Panc1 (cell line): ENCODE data around the gene ZHX3. TPM values are rescaled to one million over a fixed set of nuclear protein-coding genes. Genes with fewer than 3 reads are reported as not detected.

Experiments used
- ATAC-seq: fragments of 200-7000 bp; cut with Tn5 transposase; 2 replicates; pipeline ENCODE4 v1.9.1; 2020; ENCODE audit warnings: mild to moderate bottlenecking, moderate library complexity
- BruUV-seq: library from RNA; stranded (reverse); fragments of 400-500 nt; replicated peaks from 2 replicates; lab custom pipeline; 2021; lab: Mats Ljungman, UMichigan
- CTCF ChIA-PET: fragments of 300-600 bp; sonication (Branson Sonifier 250); formaldehyde crosslinking; loops from one replicate; lab custom pipeline; 2022; ENCODE audit warnings: antibody characterized with exemption; lab: Charles Lee
- POLR2A ChIA-PET: fragments of 300-600 bp; sonication (Branson Sonifier 250); formaldehyde crosslinking; loops from one replicate; lab custom pipeline; 2022; ENCODE audit warnings: antibody characterized with exemption; lab: Charles Lee
- DNase-seq: peaks from one replicate; pipeline ENCODE4 v3.0.0-alpha.2; 2010; ENCODE audit warnings: low read depth, low spot score
- H3K27ac ChIP-seq: 2 replicates; pipeline ENCODE4 v1.5.1; 2011; ENCODE audit warnings: mild to moderate bottlenecking, low read length, inconsistent platforms
- H3K27me3 ChIP-seq: fragments of 200-500 bp; sonication (Bioruptor generic); 2 replicates; pipeline ENCODE4 v1.6.0; 2014; ENCODE audit warnings: low read length, inconsistent platforms; ENCODE audit not compliant: control insufficient read depth, insufficient read depth
- H3K36me3 ChIP-seq: fragments of 200-500 bp; sonication (Bioruptor generic); 2 replicates; pipeline ENCODE4 v1.5.1; 2014; ENCODE audit warnings: inconsistent platforms, mild to moderate bottlenecking, low read length, moderate library complexity; ENCODE audit not compliant: control insufficient read depth, insufficient read depth
- H3K4me1 ChIP-seq: 2 replicates; pipeline ENCODE4 v1.5.1; 2011; ENCODE audit warnings: inconsistent platforms, mild to moderate bottlenecking, low read length, moderate library complexity; ENCODE audit not compliant: control insufficient read depth, insufficient read depth
- H3K4me3 ChIP-seq, 2 experiments: 2 replicates each; pipeline ENCODE4 v1.5.1; 2011 to 2012; ENCODE audit warnings: low read depth in 2 of 2, low read length in 2 of 2, mild to moderate bottlenecking in 2 of 2, inconsistent platforms in 1 of 2, moderate library complexity in 1 of 2
- H3K9me3 ChIP-seq: fragments of 200-500 bp; sonication (Bioruptor generic); 2 replicates; pipeline ENCODE4 v1.5.1; 2014; ENCODE audit warnings: low read depth, mild to moderate bottlenecking, inconsistent platforms, low read length, moderate library complexity; ENCODE audit not compliant: control insufficient read depth, insufficient read depth
- POLR2AphosphoS5 ChIP-seq: IDR thresholded peaks from 2 replicates; pipeline ENCODE4 v1.6.1; 2012; ENCODE audit warnings: mild to moderate bottlenecking, low read depth, low read length, moderate library complexity
- SIN3A ChIP-seq: IDR thresholded peaks from 2 replicates; pipeline ENCODE4 v1.6.1; 2012; ENCODE audit warnings: low read depth, mild to moderate bottlenecking, low read length, moderate library complexity, borderline replicate concordance; ENCODE audit not compliant: insufficient read depth
- TCF7L2 ChIP-seq: IDR thresholded peaks from 2 replicates; pipeline ENCODE4 v1.6.1; 2011; ENCODE audit warnings: mild to moderate bottlenecking, low read depth, low read length, inconsistent platforms
- in situ Hi-C: cut with HindIII; loops from 2 replicates; pipeline ENCODE4 v1.10.0; 2016; ENCODE audit warnings: low sequenced_read_pairs, low pct_unique_long_range_greater_than_20kb
- intact Hi-C: fragments of 100-400 bp; cut with micrococcal nuclease; formaldehyde crosslinking; loops from one replicate; pipeline ENCODE4 v1.10.0; 2022; ENCODE audit not compliant: unreplicated experiment
- total RNA-seq: library from RNA; stranded (reverse); gene quantifications from one replicate; pipeline ENCODE4 v1.2.1, GENCODE V29; 2021; ENCODE audit not compliant: unreplicated experiment
- TF ChIP-seq, protein P1 (sequence below): fragments of 450-650 bp; IDR thresholded peaks from 2 replicates; pipeline ENCODE4 v1.5.1; 2017; ENCODE audit warnings: mild to moderate bottlenecking
- TF ChIP-seq, protein P2 (sequence below), 2 experiments: IDR thresholded peaks; 2 replicates each; pipeline ENCODE4 v1.6.1; 2011 to 2012; ENCODE audit warnings: low read depth in 2 of 2, control low read depth in 1 of 2, low read length in 1 of 2, mild to moderate bottlenecking in 1 of 2, moderate library complexity in 1 of 2; ENCODE audit not compliant: insufficient read depth in 1 of 2

ZHX3 gene
- total RNA-seq, 1 experiment from 2014 or later: 19.8 TPM

DNA sequence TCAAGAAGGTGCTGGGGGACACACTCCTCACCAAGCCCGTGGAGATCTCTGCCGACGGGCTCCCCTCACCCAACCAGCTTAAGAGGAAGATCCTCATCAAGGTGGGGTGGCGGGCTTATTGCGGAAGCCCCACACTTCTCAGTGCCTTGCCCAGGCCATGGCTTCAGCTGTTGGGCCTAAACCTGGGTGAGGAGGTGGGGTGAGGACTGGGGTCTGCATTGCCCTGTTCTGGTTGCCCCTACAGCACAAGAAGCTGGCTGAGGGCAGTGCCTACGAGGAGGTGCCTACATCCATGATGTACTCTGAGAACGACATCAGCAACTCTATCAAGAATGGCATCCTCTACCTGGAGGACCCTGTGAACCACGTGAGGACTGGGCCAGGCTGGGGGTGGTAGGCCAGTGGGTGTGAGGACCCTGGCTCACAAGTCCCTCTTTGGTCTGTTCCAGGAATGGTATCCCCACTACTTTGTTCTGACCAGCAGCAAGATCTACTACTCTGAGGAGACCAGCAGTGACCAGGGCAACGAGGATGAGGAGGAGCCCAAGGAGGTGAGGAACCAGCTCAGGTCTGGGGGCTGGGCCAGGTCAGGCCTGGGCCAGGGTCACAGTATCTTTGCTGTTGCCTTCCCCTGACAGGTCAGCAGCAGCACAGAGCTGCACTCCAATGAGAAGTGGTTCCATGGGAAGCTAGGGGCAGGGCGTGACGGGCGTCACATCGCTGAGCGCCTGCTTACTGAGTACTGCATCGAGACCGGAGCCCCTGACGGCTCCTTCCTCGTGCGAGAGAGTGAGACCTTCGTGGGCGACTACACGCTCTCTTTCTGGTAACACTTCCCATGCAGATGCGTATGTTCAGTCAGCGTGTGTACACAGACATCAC lies 152.3 kb downstream of the ZHX3 start:
- Histone ChIP-seq H3K4me1 (no peaks in the 10 kb centered on the region), H3K9me3 (no peaks in the 10 kb centered on the region), H3K27me3 (no peaks in the 10 kb centered on the region), H3K27ac (no peak overlapping the region), H3K4me3 (no peak overlapping the region), H3K36me3 (no peaks in the 10 kb centered on the region; the same call in 1 of the 2 replicates)
- in situ Hi-C loops: no loop called here
- DNase-seq (no peak), ATAC-seq (no peak)
- ChIA-PET POLR2A (no interaction called here), CTCF (no interaction called here)
- TF ChIP-seq, protein P1, sequence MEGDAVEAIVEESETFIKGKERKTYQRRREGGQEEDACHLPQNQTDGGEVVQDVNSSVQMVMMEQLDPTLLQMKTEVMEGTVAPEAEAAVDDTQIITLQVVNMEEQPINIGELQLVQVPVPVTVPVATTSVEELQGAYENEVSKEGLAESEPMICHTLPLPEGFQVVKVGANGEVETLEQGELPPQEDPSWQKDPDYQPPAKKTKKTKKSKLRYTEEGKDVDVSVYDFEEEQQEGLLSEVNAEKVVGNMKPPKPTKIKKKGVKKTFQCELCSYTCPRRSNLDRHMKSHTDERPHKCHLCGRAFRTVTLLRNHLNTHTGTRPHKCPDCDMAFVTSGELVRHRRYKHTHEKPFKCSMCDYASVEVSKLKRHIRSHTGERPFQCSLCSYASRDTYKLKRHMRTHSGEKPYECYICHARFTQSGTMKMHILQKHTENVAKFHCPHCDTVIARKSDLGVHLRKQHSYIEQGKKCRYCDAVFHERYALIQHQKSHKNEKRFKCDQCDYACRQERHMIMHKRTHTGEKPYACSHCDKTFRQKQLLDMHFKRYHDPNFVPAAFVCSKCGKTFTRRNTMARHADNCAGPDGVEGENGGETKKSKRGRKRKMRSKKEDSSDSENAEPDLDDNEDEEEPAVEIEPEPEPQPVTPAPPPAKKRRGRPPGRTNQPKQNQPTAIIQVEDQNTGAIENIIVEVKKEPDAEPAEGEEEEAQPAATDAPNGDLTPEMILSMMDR: no peak
- TF ChIP-seq, protein P2, sequence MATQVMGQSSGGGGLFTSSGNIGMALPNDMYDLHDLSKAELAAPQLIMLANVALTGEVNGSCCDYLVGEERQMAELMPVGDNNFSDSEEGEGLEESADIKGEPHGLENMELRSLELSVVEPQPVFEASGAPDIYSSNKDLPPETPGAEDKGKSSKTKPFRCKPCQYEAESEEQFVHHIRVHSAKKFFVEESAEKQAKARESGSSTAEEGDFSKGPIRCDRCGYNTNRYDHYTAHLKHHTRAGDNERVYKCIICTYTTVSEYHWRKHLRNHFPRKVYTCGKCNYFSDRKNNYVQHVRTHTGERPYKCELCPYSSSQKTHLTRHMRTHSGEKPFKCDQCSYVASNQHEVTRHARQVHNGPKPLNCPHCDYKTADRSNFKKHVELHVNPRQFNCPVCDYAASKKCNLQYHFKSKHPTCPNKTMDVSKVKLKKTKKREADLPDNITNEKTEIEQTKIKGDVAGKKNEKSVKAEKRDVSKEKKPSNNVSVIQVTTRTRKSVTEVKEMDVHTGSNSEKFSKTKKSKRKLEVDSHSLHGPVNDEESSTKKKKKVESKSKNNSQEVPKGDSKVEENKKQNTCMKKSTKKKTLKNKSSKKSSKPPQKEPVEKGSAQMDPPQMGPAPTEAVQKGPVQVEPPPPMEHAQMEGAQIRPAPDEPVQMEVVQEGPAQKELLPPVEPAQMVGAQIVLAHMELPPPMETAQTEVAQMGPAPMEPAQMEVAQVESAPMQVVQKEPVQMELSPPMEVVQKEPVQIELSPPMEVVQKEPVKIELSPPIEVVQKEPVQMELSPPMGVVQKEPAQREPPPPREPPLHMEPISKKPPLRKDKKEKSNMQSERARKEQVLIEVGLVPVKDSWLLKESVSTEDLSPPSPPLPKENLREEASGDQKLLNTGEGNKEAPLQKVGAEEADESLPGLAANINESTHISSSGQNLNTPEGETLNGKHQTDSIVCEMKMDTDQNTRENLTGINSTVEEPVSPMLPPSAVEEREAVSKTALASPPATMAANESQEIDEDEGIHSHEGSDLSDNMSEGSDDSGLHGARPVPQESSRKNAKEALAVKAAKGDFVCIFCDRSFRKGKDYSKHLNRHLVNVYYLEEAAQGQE (IDR thresholded peaks at IDR 0.05; ENCODE audit: insufficient read depth in 1 of 2, low read depth in 2 of 2, low read length in 1 of 2): no peak
- no peak for TF ChIP-seq SIN3A
- no peak for TF ChIP-seq TCF7L2
- TF ChIP-seq POLR2AphosphoS5: no peak
- intact Hi-C loops: no loop called here
- BruUV-seq: no TSS peak

DNA sequence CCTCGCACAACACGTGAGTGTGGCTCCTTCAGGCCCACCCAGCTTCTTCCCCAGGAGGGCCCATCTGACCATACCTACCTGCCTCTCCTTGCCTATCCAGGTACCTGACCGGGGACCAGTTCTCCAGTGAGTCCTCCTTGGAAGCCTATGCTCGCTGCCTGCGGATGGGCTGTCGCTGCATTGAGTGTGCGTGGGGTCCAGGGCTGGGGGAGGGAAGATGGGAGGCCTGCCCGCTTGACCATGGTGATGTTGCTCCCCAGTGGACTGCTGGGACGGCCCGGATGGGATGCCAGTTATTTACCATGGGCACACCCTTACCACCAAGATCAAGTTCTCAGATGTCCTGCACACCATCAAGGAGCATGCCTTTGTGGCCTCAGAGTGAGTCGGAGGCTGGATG lies 153.7 kb downstream of the ZHX3 start:
- Histone ChIP-seq H3K36me3 (no peaks in the 10 kb centered on the region; the same call in 1 of the 2 replicates), H3K27ac (no peak overlapping the region), H3K27me3 (no peaks in the 10 kb centered on the region), H3K9me3 (no peaks in the 10 kb centered on the region), H3K4me1 (no peaks in the 10 kb centered on the region), H3K4me3 (no peak overlapping the region)
- in situ Hi-C loops (no loop called here), intact Hi-C loops (no loop called here)
- DNase-seq (no peak), ATAC-seq (no peak)
- ChIA-PET CTCF (no interaction called here), POLR2A (no interaction called here)
- TF ChIP-seq SIN3A: no peak
- TF ChIP-seq TCF7L2: no peak
- TF ChIP-seq POLR2AphosphoS5: no peak
- TF ChIP-seq, protein P1: no peak
- TF ChIP-seq, protein P2 (IDR thresholded peaks at IDR 0.05; ENCODE audit: insufficient read depth in 1 of 2, low read depth in 2 of 2, low read length in 1 of 2): no peak
- no TSS peak for BruUV-seq
